ENCODE measurements around the gene FAM240A.
A peak's percentile ranks its signal among the peaks of the same experiment; 100 is the strongest.

The FAM240A gene

DNA sequence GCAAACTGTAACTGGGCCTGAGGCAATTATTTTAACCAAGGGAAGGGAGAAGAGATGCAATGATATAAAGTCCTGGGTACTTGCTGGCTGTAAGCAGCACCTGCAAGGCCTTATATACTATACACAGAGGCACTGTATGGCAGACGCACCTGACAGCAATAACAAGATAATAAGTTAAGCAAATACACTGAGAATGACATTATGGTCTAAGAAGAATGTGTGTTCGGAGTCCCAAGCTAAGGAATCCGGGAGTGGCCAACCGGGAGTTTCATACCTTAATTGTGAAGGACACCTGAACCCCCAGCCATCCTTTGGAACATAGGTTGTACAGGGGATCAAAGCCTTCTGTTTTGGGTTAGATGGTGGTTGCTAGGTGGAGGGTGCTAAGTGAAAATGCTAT, 13.7 kb downstream of the FAM240A start:
- no peak for DNase-seq (ENCODE audit: low read depth, low spot score)

DNA sequence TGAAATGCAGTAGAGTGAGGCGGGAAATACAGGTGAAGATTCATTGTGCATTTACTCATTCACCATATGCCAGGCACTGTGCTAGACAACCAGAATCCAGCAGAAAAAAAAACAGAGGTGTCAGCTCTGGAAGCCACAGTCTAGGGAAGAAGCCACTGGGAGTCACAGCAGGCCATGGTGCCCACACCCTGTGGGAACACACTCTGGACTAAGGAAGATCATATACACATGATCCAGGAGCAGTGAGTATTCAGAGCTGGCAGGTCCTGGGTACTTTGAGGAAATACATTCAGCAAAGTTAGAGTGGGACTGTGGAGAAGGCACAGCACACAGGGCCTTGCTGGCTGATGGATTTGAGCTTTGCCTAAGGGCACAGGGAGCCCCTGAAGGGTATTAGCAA, 14.8 kb downstream of the FAM240A start:
- DNase-seq (ENCODE audit: low read depth, low spot score), result no peak

DNA sequence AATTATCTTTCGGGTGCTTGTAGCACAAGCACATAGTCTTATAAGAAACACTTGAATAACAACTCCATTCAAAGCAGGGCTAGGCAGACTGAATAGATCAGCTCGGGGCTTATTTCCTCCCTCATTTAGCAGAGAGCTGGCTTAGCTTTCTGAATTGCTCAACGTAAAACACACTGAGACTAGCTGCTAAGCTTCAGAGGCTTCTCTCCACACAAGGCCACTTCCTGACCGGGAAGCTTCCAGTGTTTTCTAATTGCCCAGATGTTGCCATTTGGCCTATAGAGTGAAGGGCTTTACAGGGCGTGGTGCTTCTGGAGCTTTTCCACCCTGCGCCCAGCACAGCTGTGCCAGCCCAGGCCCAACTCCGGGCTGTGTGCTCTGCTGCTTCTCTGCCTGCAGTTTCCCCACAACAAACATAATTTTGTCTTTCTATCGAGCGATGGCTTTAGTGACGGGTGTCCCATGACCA, 16.6 kb downstream of the FAM240A start:
- no peak for DNase-seq (ENCODE audit: low read depth, low spot score)

DNA sequence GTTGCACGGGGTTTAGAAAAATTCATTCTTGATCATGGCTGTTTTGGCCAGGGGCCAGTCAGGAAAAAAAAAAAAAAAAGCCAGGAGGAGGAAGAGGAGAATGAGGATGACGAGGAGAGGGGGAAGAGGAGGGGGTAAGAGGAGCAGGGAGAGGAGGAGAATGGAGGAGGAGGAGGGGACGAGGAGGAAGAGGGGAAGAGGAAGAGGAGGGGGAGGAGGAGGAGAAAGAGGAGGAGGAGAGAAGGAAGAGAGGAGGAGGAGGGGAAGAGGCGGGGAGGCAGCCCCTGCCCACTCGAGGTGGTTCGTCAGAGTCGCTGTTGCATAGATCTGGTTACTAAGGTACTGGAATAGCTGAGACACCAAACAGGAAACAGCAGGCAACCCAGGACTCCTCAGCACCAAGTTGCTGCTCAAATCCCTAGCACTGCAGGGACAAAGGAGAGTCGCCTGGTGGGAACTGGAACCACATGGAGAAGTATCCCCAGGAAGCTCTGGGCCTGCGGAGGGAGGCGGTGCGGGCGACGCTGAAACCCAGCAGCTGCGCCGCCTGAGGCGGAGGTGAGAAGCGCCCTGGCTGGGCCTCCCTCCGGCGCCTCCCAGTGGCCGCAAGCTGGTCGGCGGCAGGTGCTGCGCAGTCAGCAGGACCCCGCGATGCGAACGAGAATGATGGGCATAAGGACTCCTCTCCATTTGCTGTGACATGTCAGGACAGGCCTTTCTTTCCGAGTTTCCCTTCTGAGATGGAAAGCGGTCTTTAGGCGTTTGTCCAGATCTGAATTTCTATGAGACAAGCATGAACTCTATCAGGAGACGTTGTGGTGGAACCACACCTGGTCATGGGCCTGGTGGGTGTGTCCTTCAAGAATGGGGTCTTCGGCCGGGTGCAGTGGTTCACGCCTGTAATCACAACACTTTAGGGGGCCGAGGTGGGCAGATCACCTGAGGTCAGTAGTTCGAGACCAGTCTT, 17.5 kb downstream of the FAM240A start:
- DNase-seq (ENCODE audit: low read depth, low spot score), result peak; percentile 18

DNA sequence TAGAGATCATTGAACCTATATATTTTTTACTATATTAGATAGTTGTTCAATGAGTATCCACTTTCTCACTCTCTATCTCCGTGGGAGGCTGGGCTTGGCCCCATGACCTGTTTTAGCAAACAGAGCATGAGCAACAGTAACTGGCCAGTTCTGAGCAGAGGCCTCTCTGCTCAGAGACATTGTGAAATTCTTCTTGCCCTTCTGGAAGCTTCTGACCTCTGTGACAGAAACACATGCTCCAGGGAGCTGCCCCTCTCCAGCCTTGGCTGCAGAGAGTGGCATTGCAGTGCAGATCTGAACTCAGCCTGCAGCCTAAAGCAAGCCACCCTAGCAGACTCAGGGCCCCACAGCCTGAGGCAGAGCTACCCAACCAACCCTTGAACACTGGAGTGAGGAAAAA, 20.5 kb downstream of the FAM240A start:
- no peak for DNase-seq (ENCODE audit: low read depth, low spot score)

DNA sequence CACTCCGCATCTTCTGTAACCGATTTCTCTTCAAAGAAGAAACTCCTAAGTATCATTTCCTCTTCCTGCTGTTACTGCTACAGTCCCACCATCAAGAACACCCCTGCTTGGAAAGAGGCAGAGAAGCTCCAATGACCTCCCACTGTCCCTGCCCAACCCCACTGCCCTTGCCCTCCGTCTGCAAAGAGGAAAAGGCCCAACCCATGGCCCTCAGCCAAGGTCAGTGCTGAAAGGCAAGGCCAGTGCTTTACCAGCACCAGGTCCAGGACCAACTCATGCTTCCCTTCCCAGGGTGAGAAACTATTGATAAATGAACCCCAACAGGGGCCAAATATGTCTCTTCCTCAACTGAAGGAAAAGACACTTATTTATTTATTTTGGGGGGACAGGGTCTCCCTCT, 22.5 kb downstream of the FAM240A start:
- no peak for DNase-seq (ENCODE audit: low read depth, low spot score)

DNA sequence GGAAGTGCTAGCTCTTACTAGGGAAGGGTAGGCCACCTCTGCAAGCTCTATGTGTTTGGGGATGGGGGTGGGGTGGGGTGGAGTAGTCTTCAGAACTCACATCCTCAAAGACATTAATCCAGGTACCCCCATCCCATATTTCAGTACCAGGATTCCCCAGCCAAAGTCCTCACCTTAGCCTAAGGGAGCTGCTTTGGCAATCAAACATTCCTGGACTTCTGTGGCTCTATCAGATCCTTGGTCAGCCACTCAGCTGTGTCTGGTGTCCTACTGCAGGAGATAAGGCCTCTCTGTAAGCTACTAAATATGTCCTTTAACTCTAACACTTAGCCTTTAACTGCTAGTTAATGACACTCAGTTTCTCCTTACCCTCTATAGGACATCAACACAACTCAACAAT, 26.9 kb downstream of the FAM240A start:
- no peak for DNase-seq (ENCODE audit: low read depth, low spot score)

DNA sequence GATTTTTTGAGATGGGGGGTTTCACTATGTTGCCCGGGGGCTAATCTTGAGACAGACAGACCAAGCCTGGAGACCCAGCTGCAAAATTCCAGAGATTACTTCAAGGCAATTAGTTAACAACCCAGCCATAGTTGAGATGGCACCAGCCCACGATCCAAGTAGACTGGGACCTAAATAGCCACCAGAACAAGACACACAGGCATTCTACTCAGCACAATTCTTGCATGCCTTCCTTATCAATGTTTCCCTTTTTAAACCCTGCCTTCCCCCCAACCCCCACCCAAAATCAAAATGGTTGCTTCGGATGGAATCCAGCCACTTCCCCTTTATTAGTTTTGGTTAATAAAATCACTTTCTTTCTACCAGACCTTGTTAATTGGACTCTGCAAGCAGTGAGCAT, 28.6 kb downstream of the FAM240A start:
- no peak for DNase-seq (ENCODE audit: low read depth, low spot score)

DNA sequence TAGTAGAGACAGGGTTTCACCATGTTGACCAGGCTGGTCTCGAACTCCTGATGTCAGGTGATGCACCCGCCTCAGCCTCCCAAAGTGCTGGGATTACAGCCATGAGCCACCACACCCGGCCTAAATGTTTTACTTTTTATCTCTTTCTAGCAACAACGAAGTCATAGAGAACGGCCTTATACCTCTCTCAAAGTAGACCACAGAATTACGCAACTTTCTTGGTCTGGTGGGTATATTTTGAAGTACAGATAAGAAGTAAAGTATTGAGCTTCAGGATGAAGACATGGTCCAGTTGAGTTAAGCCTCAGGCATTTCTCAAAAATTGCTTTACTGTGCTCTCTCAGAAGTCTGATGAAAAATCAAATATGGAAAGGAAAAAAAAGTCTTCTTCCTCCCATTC, 30.6 kb downstream of the FAM240A start:
- DNase-seq (ENCODE audit: low read depth, low spot score), result no peak

DNA sequence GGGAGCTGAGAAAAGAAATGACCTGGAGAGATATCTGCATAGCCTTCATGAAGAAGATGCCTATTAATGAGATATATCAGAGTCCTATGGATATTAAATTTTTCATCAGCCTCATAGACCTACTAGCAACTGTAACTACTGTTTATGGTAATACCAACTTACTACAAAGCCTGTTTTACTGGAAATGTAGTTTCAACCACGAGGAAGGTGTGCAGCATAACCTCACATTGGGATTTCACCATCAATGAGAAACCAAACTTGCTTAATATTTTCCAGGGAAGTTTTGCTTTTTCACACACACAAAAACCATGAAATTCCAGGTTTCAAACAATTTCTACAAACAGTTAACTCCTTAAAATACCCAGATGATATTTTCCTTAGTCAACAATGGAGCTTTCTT, 31.4 kb downstream of the FAM240A start:
- DNase-seq (ENCODE audit: low read depth, low spot score), result no peak

DNA sequence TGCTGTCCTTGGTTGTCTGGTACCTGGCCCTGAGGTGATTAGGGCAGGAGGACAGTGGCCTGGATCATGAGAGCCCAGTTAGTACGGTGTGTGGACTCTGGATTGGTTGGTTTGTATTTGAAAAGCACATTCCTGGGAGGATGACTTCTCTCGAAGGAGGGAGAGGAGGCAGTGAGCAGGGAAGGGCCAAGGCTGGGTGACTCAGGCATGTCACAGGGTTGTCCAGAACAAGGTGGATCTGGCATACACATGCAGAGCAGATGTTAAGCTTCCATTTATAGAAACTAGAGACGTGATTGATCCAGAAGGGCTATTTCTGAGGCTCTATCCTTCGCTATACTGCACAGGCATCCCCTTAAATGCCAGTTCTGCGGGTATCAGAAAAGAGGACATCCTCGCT, 34.4 kb downstream of the FAM240A start:
- DNase-seq (ENCODE audit: low read depth, low spot score), result no peak

DNA sequence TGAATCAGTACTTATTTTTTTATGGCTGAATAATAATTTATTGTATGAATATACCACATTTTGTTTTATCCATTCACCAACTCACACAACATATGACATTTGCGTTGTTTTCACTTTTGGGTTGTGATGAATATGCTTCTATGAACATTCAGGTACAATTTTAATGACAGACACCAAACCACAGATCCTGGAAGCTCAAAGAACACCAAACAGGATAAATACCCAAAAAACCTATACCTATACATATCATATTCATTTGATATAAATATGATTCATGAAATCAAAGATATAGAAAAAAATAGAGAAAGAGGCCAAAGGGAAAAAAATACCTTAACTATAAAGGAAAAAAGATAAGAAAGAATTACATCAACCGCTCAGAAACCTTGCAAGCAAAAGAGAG, 35.8 kb downstream of the FAM240A start:
- DNase-seq (ENCODE audit: low read depth, low spot score), result no peak

DNA sequence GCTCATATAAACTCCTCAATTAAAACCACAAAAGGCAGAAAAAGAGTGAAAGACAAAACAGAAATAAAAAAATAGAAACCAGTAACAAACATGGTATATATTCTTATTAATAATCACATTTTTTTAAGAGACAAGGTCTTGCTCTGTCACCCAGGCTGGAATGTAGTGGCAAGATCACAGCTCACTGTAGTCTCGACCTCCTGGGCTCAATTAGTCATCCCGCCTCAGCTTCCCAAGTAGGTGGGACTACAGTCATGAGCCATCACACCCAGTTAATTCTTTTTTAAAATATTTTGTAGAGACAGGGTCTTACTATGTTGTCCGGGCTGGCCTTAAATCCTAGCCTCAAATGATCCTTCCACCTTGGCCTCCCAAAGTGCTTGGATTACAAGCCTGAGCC, 37.1 kb downstream of the FAM240A start:
- no peak for DNase-seq (ENCODE audit: low read depth, low spot score)

DNA sequence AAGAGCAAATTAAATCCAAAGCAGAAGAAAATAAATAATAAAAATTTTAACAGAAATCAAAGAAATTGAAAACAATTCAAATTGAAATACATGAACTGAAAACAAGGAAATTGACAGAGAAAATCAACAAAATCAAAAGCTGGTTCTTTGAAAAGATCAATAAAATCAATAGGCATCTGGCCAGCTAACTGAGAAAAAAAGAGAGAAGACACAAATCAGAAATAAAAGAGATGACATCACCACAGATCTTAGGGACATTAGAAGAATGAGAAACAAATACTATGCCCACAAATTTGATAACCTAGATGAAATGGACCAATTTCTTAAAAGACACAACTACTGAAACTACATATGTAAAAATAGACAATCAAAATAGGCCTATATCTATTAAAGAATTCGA, 38.8 kb downstream of the FAM240A start:
- DNase-seq (ENCODE audit: low read depth, low spot score), result no peak

DNA sequence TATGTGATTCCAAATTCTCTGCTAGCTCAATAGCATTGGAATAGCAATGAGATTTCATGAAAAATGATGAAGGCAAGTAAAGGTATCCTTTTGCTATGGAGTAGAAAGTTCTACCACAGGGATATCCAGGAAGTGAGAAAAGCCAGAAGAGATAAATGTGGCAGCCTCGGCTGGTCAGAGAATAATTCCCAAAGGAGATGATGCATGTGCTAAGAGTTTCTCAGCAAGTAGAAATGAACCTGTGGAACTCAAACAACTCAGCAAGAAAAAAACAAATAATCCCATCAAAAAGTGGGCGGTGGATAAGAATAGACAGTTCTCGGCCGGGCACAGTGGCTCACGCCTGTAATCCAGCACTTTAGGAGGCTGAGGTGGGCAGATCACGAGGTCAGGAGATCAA, 42.9 kb downstream of the FAM240A start:
- DNase-seq (ENCODE audit: low read depth, low spot score), result no peak

DNA sequence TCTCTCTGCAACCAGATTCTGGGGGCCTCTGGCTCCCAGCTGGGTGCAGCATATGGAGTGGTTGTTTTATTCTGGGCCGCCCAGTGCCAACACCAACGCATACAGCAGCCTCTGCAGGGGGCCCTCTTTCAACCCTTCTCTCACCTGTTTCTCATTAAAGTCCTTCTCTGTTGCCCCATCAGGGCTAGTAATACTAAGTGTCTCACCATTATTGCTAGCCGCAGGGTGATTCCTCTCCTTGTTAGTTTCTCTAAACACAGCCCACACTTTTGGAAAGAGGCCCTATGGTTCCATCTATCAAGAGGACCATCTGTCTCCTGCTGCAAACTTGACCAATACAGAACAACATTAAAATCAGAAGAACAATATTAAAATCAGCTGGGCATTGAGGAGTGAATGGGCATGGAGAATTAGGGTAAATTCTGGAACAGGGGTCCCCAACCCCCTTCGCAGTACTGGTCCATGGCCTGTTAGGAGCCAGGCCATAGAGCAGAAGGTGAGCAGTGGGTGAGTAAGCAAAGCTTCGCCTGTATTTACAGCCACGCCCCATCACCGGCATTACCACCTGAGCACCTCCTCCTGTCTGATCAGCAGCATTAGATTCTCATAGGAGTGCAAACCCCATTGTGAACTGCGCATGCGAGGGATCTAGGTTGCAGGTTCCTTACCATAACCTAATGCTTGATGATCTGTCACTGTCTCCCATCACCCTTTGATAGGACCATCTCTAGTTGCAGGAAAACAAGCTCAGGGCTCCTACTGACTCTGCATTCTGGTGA, 44.6 kb downstream of the FAM240A start:
- DNase-seq (ENCODE audit: low read depth, low spot score), result no peak

DNA sequence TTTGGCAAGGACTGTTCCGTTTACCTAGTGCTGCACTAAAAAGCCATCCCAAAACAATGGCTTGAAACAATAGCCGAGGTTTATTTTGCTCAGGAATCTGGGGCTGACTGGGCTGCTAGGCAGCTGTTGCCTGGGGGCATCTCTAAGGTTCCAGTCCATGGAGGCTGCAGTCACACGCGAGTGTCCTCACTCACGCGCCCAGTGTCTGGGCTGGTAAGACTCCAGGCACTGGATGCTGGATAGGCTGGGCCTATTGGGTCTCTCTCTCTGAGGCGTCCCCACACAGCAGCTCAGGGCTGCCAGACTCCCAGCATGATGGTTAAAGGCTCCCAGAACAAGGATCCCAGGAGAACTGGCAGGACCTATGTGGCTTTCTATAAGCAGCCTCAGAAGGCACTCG, 47.0 kb downstream of the FAM240A start:
- DNase-seq (ENCODE audit: low read depth, low spot score), result no peak

DNA sequence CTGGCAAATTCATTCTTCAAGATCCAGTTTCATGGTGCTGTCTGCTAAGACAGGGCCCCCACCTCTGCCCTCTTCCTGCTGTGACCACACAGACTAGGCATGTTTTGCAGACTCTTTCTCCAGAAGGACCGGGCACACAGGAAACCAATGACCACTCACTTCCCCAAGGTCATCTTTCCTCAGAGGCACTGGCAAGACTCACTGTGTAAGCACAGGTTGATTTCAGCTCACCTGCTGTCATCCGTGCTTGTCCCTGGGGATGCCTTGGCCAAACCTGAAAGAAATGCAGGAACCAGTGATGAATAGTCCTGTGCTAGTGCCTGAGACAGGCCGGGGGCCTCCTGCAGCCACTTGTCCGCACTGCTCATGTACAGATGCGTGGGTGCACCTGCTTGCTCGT, 47.7 kb downstream of the FAM240A start:
- DNase-seq (ENCODE audit: low read depth, low spot score), result no peak

DNA sequence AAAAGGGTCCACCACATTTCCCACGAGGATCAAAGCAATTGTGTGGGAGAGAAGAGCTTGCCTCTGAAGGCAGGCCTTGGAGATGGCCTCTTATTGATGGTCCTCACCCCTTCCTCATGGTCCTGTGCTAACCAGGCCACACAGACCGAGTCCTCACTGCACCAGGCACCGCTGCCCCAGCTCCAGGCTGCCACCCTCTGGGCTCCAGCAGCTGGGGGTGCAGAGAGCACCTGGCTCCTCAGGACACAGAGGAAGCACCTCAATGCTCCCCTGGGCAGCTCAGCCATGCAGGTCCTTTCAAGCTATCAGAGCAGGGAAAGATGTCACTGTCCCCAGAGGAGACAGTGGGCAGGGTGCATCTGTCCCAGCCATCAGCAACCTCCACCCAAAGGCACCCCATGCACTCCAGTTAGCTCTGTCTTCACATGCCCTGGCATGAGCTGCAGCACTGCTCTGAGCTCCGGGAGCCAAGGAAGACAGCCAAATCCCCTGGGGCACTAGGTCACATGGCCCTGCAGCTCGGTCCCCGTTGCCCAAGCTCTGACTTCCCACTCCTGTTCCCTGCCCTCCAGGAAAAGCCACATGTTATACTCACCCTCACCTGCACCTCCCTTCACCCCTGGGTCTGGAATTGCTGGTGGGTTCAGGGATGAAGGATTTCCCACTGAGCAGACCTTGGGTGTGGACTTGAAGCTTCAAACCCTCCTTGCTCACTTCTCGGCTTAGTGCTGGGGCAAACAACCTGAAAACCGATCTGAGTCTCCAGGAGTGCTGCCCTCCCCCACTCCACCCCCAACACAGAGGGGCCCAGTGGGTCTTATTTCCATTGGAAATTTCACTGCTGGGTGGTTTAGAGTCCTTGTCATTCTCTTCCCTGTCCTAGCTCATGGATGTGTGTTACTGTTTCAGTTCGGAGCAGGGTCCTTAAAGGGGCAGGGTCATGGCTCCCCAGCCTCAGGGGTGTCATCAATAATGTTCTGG, 48.5 kb downstream of the FAM240A start:
- no peak for DNase-seq (ENCODE audit: low read depth, low spot score)

DNA sequence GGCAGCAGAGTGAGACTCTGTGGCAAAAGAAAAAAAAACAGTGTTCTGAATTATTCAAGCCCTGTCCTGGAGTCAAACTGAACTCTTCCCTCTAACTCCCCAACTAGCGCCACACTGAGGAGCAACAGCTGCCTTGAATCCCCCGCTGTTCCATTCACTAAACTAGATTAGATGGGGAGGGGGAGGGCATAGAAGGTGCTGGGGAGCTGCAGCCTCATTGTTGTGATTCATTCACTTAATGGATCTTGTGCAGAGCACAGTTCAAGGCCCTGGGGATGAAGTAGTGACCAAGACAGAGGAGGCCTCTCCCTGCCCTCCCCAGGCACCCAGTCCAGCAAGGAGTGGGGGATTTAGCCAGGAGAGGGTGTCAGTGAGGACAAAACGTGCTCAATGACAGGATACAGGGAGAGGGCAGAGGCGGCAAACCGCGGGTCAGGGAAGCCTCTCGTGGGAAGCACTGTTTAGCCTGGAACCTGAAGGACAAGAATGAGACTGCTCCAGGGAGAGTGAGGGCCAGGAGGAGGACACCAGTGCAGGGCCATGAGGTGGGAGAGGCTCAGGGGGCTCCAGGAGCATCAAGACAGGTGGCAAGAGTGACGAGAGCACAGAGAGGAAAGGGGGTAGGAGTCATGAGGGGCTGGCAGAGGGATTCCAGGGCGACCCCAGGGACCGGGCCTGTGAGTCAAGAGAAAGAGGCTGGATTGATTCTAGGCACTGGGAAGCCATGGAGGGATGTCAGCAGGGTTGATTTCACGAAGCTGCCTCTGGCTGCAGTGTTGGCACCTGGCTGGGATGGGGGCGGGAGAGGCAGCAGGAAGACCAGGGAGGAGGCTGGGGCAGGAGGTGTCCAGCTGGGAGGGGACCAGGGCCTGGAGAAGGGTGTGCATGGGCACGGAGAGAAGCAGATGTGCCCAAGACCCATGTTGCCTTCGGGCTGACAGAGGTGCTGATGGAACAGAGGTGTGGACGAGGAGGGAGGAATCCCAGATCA, 49.7 kb downstream of the FAM240A start:
- DNase-seq (ENCODE audit: low read depth, low spot score), result no peak
